RPMI7951 (cell line): Measurements from ENCODE around the gene NTM. TPM values are rescaled to one million over a fixed set of nuclear protein-coding genes. Genes with fewer than 3 reads are reported as not detected.
A peak's percentile ranks its signal among the peaks of the same experiment; 100 is the strongest.

Experiments used
- DNase-seq: peaks from one replicate; pipeline ENCODE4 v3.0.0-alpha.2; 2012; ENCODE audit warnings: low read depth
- total RNA-seq: library from RNA; depleted of rRNA; stranded (reverse); fragments of >200 nt; shearing (Covaris generic); gene quantifications from 2 replicates; pipeline ENCODE4 v1.2.3, GENCODE V29; 2014

NTM gene
- total RNA-seq, 1 experiment from 2014 or later, result 47.8 TPM

- no peak for DNase-seq
These were observed 317.1 kb downstream of the NTM start for GRCh38 chr11:131687291-131688047.

- peak; percentile 65 for DNase-seq
These were observed 317.8 kb downstream of the NTM start for GRCh38 chr11:131688048-131688693.

GRCh38 chr11:131689049-131689925 is 318.9 kb downstream of the NTM start:
- DNase-seq, result no peak

GRCh38 chr11:131690362-131690761 is 319.9 kb downstream of the NTM start:
- DNase-seq, result no peak

GRCh38 chr11:131690776-131691175 is 320.4 kb downstream of the NTM start:
- DNase-seq, result no peak

GRCh38 chr11:131691181-131692041 is 321.0 kb downstream of the NTM start:
- peak; percentile 39 for DNase-seq

- peak; percentile 54 for DNase-seq
These were observed 321.7 kb downstream of the NTM start for GRCh38 chr11:131692151-131692550.

- DNase-seq, result no peak
These were observed 322.5 kb downstream of the NTM start for GRCh38 chr11:131692961-131693360.

GRCh38 chr11:131693756-131694155 is 323.3 kb downstream of the NTM start:
- DNase-seq, result peak; percentile 18

- DNase-seq, result peak; percentile 75
These were observed 324.4 kb downstream of the NTM start for GRCh38 chr11:131694526-131695424.

- peak; percentile 34 for DNase-seq
These were observed 325.5 kb downstream of the NTM start for GRCh38 chr11:131695889-131696429.

GRCh38 chr11:131696690-131697089 is 326.3 kb downstream of the NTM start:
- no peak for DNase-seq

- DNase-seq, result no peak
These were observed 332.9 kb downstream of the NTM start for GRCh38 chr11:131703311-131703710.

GRCh38 chr11:131704682-131705081 is 334.3 kb downstream of the NTM start:
- DNase-seq, result no peak

GRCh38 chr11:131710511-131710910 is 340.1 kb downstream of the NTM start:
- DNase-seq, result peak; percentile 62

- DNase-seq, result no peak
These were observed 342.5 kb downstream of the NTM start for GRCh38 chr11:131712897-131713296.

- DNase-seq, result no peak
These were observed 343.2 kb downstream of the NTM start for GRCh38 chr11:131713529-131714134.

- DNase-seq, result no peak
These were observed 347.2 kb downstream of the NTM start for GRCh38 chr11:131717616-131718015.

GRCh38 chr11:131723088-131723487 is 352.7 kb downstream of the NTM start:
- DNase-seq, result no peak
